NOMO-1 treated with dmso at 0.1 percent for 144 hours (cell line): Measurements from ENCODE around the gene SCGB1C1.

Experiments
- DNase-seq: peaks from one replicate; lab custom pipeline; 2025; ENCODE audit not compliant: unreplicated experiment; lab: John Stamatoyannopoulos, UW

SCGB1C1 gene

DNA sequence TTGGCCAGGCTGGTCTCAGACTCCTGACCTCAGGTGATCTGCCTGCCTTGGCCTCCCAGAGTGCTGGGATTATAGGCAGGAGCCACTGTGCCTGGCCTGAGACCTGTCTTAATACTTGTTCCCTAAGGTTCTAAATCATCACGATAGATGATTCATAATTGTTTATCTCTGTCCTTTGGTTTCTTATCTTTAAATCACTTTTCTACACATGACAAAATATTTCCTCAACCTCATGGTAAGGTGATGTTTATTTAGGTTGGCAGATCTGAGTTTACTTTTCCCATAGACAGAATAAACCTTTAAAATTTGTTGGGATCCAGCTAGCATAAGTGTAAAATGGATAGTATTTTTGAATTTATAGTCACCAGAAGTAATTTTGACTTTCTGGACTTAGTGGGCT, 47.4 kb downstream of the SCGB1C1 start:
- DNase-seq, result no peak

GRCh38 chr11:241634-242033, 48.8 kb downstream of the SCGB1C1 start:
- DNase-seq, result no peak
